SK-N-SH treated with all-trans-retinoic acid at 6 μM for 48 hours (cell line): Measurements from ENCODE around the gene SLC25A10.

ENCODE experiments used
- CREB5 ChIP-seq: fragments of 250-450 bp; sonication (Bioruptor Pico); IDR thresholded peaks from 2 replicates; pipeline ENCODE4 v1.5.1; 2020; ENCODE audit warnings: low read depth, mild to moderate bottlenecking, moderate library complexity
- CSRNP3 ChIP-seq: fragments of 250-450 bp; sonication (Bioruptor Pico); IDR thresholded peaks from 2 replicates; pipeline ENCODE4 v1.5.1; 2021; ENCODE audit warnings: mild to moderate bottlenecking, moderate library complexity
- OSR1 ChIP-seq: fragments of 250-450 bp; sonication (Bioruptor Pico); IDR thresholded peaks from 2 replicates; pipeline ENCODE4 v1.8.0; 2022; ENCODE audit warnings: moderate library complexity, mild to moderate bottlenecking, inconsistent platforms
- PATZ1 ChIP-seq: fragments of 250-450 bp; sonication (Bioruptor Pico); IDR thresholded peaks from 2 replicates; pipeline ENCODE4 v1.8.0; 2020; ENCODE audit warnings: mild to moderate bottlenecking, moderate library complexity, borderline replicate concordance
- RARB ChIP-seq: fragments of 250-450 bp; sonication (Bioruptor Pico); IDR thresholded peaks from 2 replicates; pipeline ENCODE4 v1.8.0; 2021; ENCODE audit warnings: mild to moderate bottlenecking, moderate library complexity
- SNAI2 ChIP-seq: fragments of 250-450 bp; sonication (Bioruptor Pico); IDR thresholded peaks from 2 replicates; pipeline ENCODE4 v1.5.0; 2020; ENCODE audit warnings: mild to moderate bottlenecking, moderate library complexity
- TSHZ2 ChIP-seq: fragments of 250-450 bp; sonication (Bioruptor Pico); IDR thresholded peaks from 2 replicates; pipeline ENCODE4 v1.5.0; 2020; ENCODE audit warnings: mild to moderate bottlenecking, moderate library complexity
- ZFP30 ChIP-seq: fragments of 450-650 bp; formaldehyde crosslinking; IDR thresholded peaks from 2 replicates; pipeline ENCODE4 v1.5.0; 2022; ENCODE audit warnings: mild to moderate bottlenecking, moderate library complexity
- ZNF70 ChIP-seq: fragments of 450-650 bp; formaldehyde crosslinking; IDR thresholded peaks from 2 replicates; pipeline ENCODE4 v1.5.0; 2020; ENCODE audit warnings: mild to moderate bottlenecking, moderate library complexity
- ZNF8 ChIP-seq: fragments of 450-650 bp; formaldehyde crosslinking; IDR thresholded peaks from 2 replicates; pipeline ENCODE4 v1.5.0; 2020; ENCODE audit warnings: mild to moderate bottlenecking, moderate library complexity

GRCh38 chr17:81694810-81695209 is 17.3 kb upstream of the SLC25A10 start:
- TF ChIP-seq PATZ1 (CRISPR knock-in tag) (no peak), TSHZ2 (CRISPR knock-in tag) (no peak), ZNF70 (CRISPR knock-in tag) (no peak), SNAI2 (CRISPR knock-in tag) (no peak), CREB5 (CRISPR knock-in tag) (no peak), CSRNP3 (CRISPR knock-in tag) (no peak), OSR1 (CRISPR knock-in tag) (no peak), ZFP30 (CRISPR knock-in tag) (no peak), ZNF8 (CRISPR knock-in tag) (no peak), RARB (CRISPR knock-in tag) (no peak)
